ENCODE measurements around the gene FANCI. TPM values are rescaled to one million over a fixed set of nuclear protein-coding genes. Genes with fewer than 3 reads are reported as not detected.
A peak's percentile ranks its signal among the peaks of the same experiment; 100 is the strongest.

FANCI gene
- total RNA-seq, 1 donor from 2014 or later = 66.8 TPM

DNA sequence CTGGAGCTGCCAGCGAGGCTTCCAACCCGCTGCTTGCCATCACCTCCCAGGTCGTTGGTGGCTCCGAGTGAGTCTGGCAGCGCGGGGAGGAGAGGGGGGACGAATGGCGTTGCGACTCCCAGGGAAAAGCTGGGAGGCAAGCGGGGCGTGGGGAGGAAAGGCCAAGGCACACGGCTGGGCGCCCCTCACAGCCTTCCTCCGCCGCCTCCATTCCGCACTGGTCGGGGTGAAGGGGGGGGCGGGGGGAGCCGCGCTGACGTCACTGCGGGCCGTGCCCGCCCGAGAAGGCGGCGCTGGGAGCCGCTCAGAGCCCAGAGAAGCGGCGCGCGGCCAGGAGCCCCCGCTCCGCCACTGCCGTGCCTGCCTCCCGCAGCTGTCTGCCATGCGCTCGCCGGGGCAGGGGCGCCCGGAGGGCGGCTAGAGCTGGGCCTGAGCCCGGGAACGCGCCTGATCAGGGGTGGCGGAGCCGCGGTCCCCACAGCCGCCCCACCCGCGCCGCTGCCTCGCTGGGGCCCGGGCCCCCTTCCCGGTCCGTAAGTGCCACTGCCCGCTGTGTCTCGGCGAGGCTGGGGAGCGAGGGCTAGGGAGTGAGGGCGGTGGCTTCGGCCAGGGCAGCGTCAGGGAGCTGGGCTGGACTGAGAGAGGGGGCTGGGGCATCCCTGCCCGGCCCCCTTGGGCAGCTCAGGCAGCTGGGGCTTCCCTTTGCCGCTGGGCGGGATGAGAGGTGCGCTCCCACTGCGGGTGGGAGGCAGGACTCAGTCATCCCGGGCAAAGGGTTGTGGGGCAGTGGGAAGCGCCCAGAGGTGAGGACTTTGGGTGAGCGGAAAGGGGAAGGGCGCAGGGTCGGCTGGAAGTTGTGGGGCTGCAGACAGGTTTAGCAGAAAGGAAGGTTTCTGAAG is 118.7 kb downstream of the FANCI start:
- no peaks in the 10 kb centered on the region for H3K4me1 Mint-ChIP-seq (ENCODE audit: unreplicated experiment)
- H3K4me3 Mint-ChIP-seq = no peak overlapping the region
- H3K27ac Mint-ChIP-seq = no peak overlapping the region

GRCh38 chr15:89363133-89363532 is 119.4 kb downstream of the FANCI start:
- TF ChIP-seq, protein P1, sequence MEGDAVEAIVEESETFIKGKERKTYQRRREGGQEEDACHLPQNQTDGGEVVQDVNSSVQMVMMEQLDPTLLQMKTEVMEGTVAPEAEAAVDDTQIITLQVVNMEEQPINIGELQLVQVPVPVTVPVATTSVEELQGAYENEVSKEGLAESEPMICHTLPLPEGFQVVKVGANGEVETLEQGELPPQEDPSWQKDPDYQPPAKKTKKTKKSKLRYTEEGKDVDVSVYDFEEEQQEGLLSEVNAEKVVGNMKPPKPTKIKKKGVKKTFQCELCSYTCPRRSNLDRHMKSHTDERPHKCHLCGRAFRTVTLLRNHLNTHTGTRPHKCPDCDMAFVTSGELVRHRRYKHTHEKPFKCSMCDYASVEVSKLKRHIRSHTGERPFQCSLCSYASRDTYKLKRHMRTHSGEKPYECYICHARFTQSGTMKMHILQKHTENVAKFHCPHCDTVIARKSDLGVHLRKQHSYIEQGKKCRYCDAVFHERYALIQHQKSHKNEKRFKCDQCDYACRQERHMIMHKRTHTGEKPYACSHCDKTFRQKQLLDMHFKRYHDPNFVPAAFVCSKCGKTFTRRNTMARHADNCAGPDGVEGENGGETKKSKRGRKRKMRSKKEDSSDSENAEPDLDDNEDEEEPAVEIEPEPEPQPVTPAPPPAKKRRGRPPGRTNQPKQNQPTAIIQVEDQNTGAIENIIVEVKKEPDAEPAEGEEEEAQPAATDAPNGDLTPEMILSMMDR (conservative IDR thresholded peaks at IDR 0.05) = no peak
- Mint-ChIP-seq H3K4me1 (ENCODE audit: unreplicated experiment) (no peaks in the 10 kb centered on the region), H3K9me3 (no peaks in the 10 kb centered on the region), H3K36me3 (no peaks in the 10 kb centered on the region), H3K27me3 (peaks cover 90% of the 10 kb centered on the region), H3K27ac (no peak overlapping the region), H3K4me3 (peak overlapping the region; percentile 40)
- no peak for DNase-seq (ENCODE audit: extremely low spot score, unreplicated experiment)

More for the DNA sequence above, 118.7 kb downstream of the FANCI start:
- TF ChIP-seq, protein P1 (conservative IDR thresholded peaks at IDR 0.05) = no peak
- no peaks in the 10 kb centered on the region for H3K36me3 Mint-ChIP-seq
- H3K9me3 Mint-ChIP-seq = no peaks in the 10 kb centered on the region
- no peak for DNase-seq (ENCODE audit: extremely low spot score, unreplicated experiment)
- H3K27me3 Mint-ChIP-seq = peaks cover 93% of the 10 kb centered on the region

DNA sequence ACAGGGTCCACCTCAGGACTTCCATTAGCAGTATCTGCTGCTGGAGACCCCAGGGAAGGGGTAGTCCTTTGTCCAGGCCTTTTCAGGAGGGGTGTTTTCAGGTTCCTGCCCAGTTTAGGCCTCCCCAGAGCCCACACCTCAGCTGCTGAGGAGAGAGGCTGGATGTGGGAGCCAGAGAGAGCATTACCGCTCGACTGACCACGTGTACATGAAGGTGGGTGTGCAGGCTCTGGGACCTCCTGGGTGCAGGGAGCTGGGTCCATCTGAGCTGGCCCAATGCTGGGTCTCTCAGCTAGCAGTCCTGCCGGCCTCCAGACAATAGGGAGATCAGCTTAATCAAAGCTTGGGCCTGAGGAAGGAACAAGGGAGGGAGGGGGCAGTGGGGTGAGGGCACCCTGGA is 120.0 kb downstream of the FANCI start:
- no peak overlapping the region for H3K27ac Mint-ChIP-seq
- no peak overlapping the region for H3K4me3 Mint-ChIP-seq
- TF ChIP-seq, protein P1 (conservative IDR thresholded peaks at IDR 0.05) = no peak
- H3K4me1 Mint-ChIP-seq (ENCODE audit: unreplicated experiment) = no peaks in the 10 kb centered on the region
- H3K27me3 Mint-ChIP-seq = peaks cover 90% of the 10 kb centered on the region
- H3K9me3 Mint-ChIP-seq = no peaks in the 10 kb centered on the region
- DNase-seq (ENCODE audit: extremely low spot score, unreplicated experiment) = no peak
- no peaks in the 10 kb centered on the region for H3K36me3 Mint-ChIP-seq

- no peaks in the 10 kb centered on the region for H3K36me3 Mint-ChIP-seq
- no peak for DNase-seq (ENCODE audit: extremely low spot score, unreplicated experiment)
- H3K27ac Mint-ChIP-seq = peak overlapping the region; percentile 55
- peaks cover 92% of the 10 kb centered on the region for H3K27me3 Mint-ChIP-seq
- H3K4me3 Mint-ChIP-seq = no peak overlapping the region
- H3K9me3 Mint-ChIP-seq = no peaks in the 10 kb centered on the region
- no peaks in the 10 kb centered on the region for H3K4me1 Mint-ChIP-seq (ENCODE audit: unreplicated experiment)
- TF ChIP-seq, protein P1 (conservative IDR thresholded peaks at IDR 0.05) = no peak
Observed at GRCh38 chr15:89364341-89364740, 120.6 kb downstream of the FANCI start.

DNA sequence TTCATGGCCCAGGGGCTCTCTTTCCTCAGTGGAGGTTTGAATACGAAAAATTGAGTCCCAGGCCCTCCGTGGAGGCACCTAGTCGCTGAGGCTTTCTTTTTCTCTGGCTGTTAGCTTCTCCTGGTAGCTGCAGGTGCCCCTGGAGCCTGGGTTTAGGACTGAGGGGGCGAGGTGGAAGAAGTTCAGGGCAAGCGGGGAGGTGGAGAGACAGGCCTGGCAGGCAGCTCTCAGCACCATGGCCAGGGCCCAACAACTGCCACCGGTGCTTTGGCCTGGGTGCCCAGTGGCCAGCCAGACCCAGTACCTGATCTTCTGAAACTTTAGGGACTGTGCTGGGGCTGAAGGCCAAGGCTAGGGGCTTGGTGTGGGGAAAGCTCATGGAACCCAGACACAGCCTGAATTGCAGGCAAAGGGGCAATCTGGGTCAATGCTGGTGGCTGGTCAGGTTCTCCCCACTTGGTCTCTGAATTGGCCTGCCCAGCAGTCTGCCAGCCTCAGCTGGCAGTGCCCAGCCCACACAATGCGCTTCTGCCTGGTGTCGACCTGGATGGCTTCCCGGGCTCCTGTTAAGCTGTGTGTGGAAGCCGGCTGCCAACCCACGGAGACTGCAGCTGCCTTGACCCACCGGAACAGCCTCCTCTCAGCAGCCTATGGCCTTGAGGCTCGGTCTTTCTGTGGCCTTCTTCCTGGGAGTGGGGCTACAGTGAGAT is 121.1 kb downstream of the FANCI start:
- no peak overlapping the region for H3K4me3 Mint-ChIP-seq
- TF ChIP-seq, protein P1 (conservative IDR thresholded peaks at IDR 0.05) = no peak
- DNase-seq (ENCODE audit: extremely low spot score, unreplicated experiment) = no peak
- no peaks in the 10 kb centered on the region for H3K36me3 Mint-ChIP-seq
- no peaks in the 10 kb centered on the region for H3K4me1 Mint-ChIP-seq (ENCODE audit: unreplicated experiment)
- peak overlapping the region; percentile 55 for H3K27ac Mint-ChIP-seq
- H3K9me3 Mint-ChIP-seq = no peaks in the 10 kb centered on the region
- peaks cover 92% of the 10 kb centered on the region for H3K27me3 Mint-ChIP-seq
